GM12864 (cell line): ENCODE results near the gene WDFY4.

Experiments
- DNase-seq: peaks from one replicate; pipeline ENCODE4 v3.0.0-alpha.2; 2011; ENCODE audit warnings: low read depth
- H3K4me3 ChIP-seq: 2 replicates; pipeline ENCODE4 v1.5.1; 2011; ENCODE audit warnings: mild to moderate bottlenecking, low read depth, low read length, control low read depth
- CTCF ChIP-seq: IDR thresholded peaks from 2 replicates; pipeline ENCODE4 v1.5.1; 2011; ENCODE audit warnings: low read depth, mild to moderate bottlenecking, moderate library complexity, low read length, control low read depth, inconsistent platforms; ENCODE audit errors: missing control alignments

The WDFY4 gene

GRCh38 chr10:48939790-48940325, 255.2 kb downstream of the WDFY4 start, which contains the start of gene LRRC18:
LRRC18 (minus strand) TSS chr10:48939840; CDS start chr10:48914155, 25,685 bp downstream.
- no peak for TF ChIP-seq CTCF
- no peak for DNase-seq
- no peak within 1 kb of the TSS for H3K4me3 ChIP-seq

- TF ChIP-seq CTCF: no peak
- DNase-seq: no peak
- no peak overlapping the region for H3K4me3 ChIP-seq
Measured at GRCh38 chr10:48940372-48940771, 255.7 kb downstream of the WDFY4 start.

- no peak overlapping the region for H3K4me3 ChIP-seq
- TF ChIP-seq CTCF: no peak
- no peak for DNase-seq
Measured at GRCh38 chr10:48940958-48941357, 256.3 kb downstream of the WDFY4 start.

GRCh38 chr10:48941427-48942075, 256.9 kb downstream of the WDFY4 start:
- no peak overlapping the region for H3K4me3 ChIP-seq
- no peak for TF ChIP-seq CTCF
- no peak for DNase-seq

- no peak overlapping the region for H3K4me3 ChIP-seq
- no peak for TF ChIP-seq CTCF
- no peak for DNase-seq
Measured at GRCh38 chr10:48943096-48943495, 258.4 kb downstream of the WDFY4 start.

GRCh38 chr10:48944171-48944570, 259.5 kb downstream of the WDFY4 start:
- no peak for DNase-seq
- TF ChIP-seq CTCF: no peak
- H3K4me3 ChIP-seq: no peak overlapping the region

GRCh38 chr10:48945441-48946130, 260.9 kb downstream of the WDFY4 start:
- no peak overlapping the region for H3K4me3 ChIP-seq
- DNase-seq: no peak
- no peak for TF ChIP-seq CTCF
